Caco-2 (cell line): ENCODE data around the gene CDC16. TPM values are rescaled to one million over a fixed set of nuclear protein-coding genes. Genes with fewer than 3 reads are reported as not detected.

Source experiments
- BruUV-seq: library from RNA; stranded (reverse); fragments of 400-500 nt; replicated peaks from 2 replicates; lab custom pipeline; 2021; lab: Mats Ljungman, UMichigan
- CTCF ChIA-PET: fragments of 300-600 bp; sonication (Branson Sonifier 250); formaldehyde crosslinking; loops from one replicate; lab custom pipeline; 2022; ENCODE audit warnings: antibody characterized with exemption; lab: Charles Lee
- POLR2A ChIA-PET: fragments of 300-600 bp; sonication (Branson Sonifier 250); formaldehyde crosslinking; loops from one replicate; lab custom pipeline; 2022; ENCODE audit warnings: antibody characterized with exemption; lab: Charles Lee
- DNase-seq, 2 experiments: peaks; one replicate each; pipeline versions ENCODE4 v3.0.0 to v3.0.0-alpha.2; 2020 to 2022
- H3K27me3 ChIP-seq: replicated peaks from 2 replicates; pipeline ENCODE4 v1.6.0; 2011; ENCODE audit warnings: low read length; ENCODE audit not compliant: control insufficient read depth, insufficient read depth
- H3K36me3 ChIP-seq: 2 replicates; pipeline ENCODE4 v1.5.1; 2011; ENCODE audit warnings: low read length; ENCODE audit not compliant: control insufficient read depth, insufficient read depth
- H3K4me1 ChIP-seq: fragments of 250-450 bp; sonication (Bioruptor Pico); 2 replicates; pipeline ENCODE4 v1.5.1; 2020; ENCODE audit warnings: mild to moderate bottlenecking
- H3K4me3 ChIP-seq: 2 replicates; pipeline ENCODE4 v1.5.1; 2011; ENCODE audit warnings: low read depth, mild to moderate bottlenecking, control low read depth, low read length
- H3K9me3 ChIP-seq: fragments of 250-450 bp; sonication (Bioruptor Pico); 2 replicates; pipeline ENCODE4 v1.5.1; 2020; ENCODE audit warnings: mild to moderate bottlenecking, moderate library complexity
- H3K27ac Mint-ChIP-seq: one replicate; pipeline ENCODE4 v1.8.0; 2022; ENCODE audit warnings: mixed read lengths; ENCODE audit not compliant: unreplicated experiment
- H3K27me3 Mint-ChIP-seq: one replicate; pipeline ENCODE4 v1.8.0; 2022; ENCODE audit warnings: mixed read lengths; ENCODE audit not compliant: insufficient read depth, unreplicated experiment
- H3K36me3 Mint-ChIP-seq: one replicate; pipeline ENCODE4 v1.8.0; 2022; ENCODE audit warnings: mild to moderate bottlenecking, mixed read lengths; ENCODE audit not compliant: insufficient read depth, unreplicated experiment
- H3K4me1 Mint-ChIP-seq: one replicate; pipeline ENCODE4 v1.8.0; 2022; ENCODE audit warnings: low read depth, mixed read lengths; ENCODE audit not compliant: unreplicated experiment
- H3K4me3 Mint-ChIP-seq: one replicate; pipeline ENCODE4 v1.8.0; 2022; ENCODE audit warnings: mild to moderate bottlenecking, moderate library complexity, mixed read lengths; ENCODE audit not compliant: unreplicated experiment
- H3K9me3 Mint-ChIP-seq: one replicate; pipeline ENCODE4 v1.8.0; 2022; ENCODE audit warnings: mixed read lengths; ENCODE audit not compliant: unreplicated experiment
- CTCF ChIP-seq, 2 experiments: fragments of 200-600 bp in 1 of 2; IDR thresholded peaks; 1 replicate in 1 of 2; 2 replicates in 1 of 2; pipeline versions ENCODE4 v1.5.1 to v1.8.0; 2011 to 2022; ENCODE audit warnings: antibody characterized with exemption in 1 of 2, control low read depth in 1 of 2, inconsistent platforms in 1 of 2, low read depth in 1 of 2, low read length in 1 of 2, mild to moderate bottlenecking in 1 of 2, moderate library complexity in 1 of 2; ENCODE audit not compliant: insufficient read depth in 1 of 2, severe bottlenecking in 1 of 2, unreplicated experiment in 1 of 2
- intact Hi-C: fragments of 100-400 bp; cut with micrococcal nuclease; formaldehyde crosslinking; loops from one replicate; pipeline ENCODE4 v1.10.0; 2022; ENCODE audit not compliant: unreplicated experiment
- total RNA-seq: library from RNA; stranded (reverse); gene quantifications from 2 replicates; pipeline ENCODE4 v1.2.3, GENCODE V29; 2022

CDC16 gene
- total RNA-seq, 1 experiment from 2014 or later: 80.5 TPM

GRCh38 chr13:114256547-114256946 lies 21.9 kb downstream of the CDC16 start:
- H3K4me1 ChIP-seq: peaks cover 5% of the 10 kb centered on the region; the same call in 1 of the 2 replicates
- no peaks in the 10 kb centered on the region; the same call in none of the 2 replicates for H3K36me3 ChIP-seq
- POLR2A ChIA-PET: no interaction called here
- no peak for TF ChIP-seq CTCF (IDR thresholded peaks at IDR 0.05; ENCODE audit: insufficient read depth in 1 of 2, low read depth in 1 of 2, low read length in 1 of 2, severe bottlenecking in 1 of 2, unreplicated experiment in 1 of 2)
- H3K27me3 Mint-ChIP-seq: no peaks in the 10 kb centered on the region
- BruUV-seq: no TSS peak
- H3K4me3 ChIP-seq: no peak overlapping the region
- H3K9me3 ChIP-seq: no peaks in the 10 kb centered on the region
- DNase-seq: no peak
- no peaks in the 10 kb centered on the region for H3K9me3 Mint-ChIP-seq
- intact Hi-C loops: no loop called here
- H3K4me1 Mint-ChIP-seq: peaks cover 6% of the 10 kb centered on the region
- CTCF ChIA-PET: no interaction called here
- peaks cover 82% of the 10 kb centered on the region for H3K36me3 Mint-ChIP-seq
- no peaks in the 10 kb centered on the region for H3K27me3 ChIP-seq
- no peak overlapping the region for H3K27ac Mint-ChIP-seq
- H3K4me3 Mint-ChIP-seq: no peak overlapping the region

- DNase-seq: no peak
- H3K9me3 ChIP-seq: no peaks in the 10 kb centered on the region
- TF ChIP-seq CTCF (IDR thresholded peaks at IDR 0.05; ENCODE audit: insufficient read depth in 1 of 2, low read depth in 1 of 2, low read length in 1 of 2, severe bottlenecking in 1 of 2, unreplicated experiment in 1 of 2): no peak
- no peaks in the 10 kb centered on the region for H3K27me3 ChIP-seq
- H3K4me3 ChIP-seq: no peak overlapping the region
- Mint-ChIP-seq H3K36me3 (peaks cover 81% of the 10 kb centered on the region), H3K27ac (no peak overlapping the region), H3K4me1 (peaks cover 6% of the 10 kb centered on the region), H3K9me3 (no peaks in the 10 kb centered on the region), H3K27me3 (no peaks in the 10 kb centered on the region), H3K4me3 (no peak overlapping the region)
- ChIA-PET POLR2A (no interaction called here), CTCF (no interaction called here)
- BruUV-seq: no TSS peak
- H3K36me3 ChIP-seq: no peaks in the 10 kb centered on the region; the same call in none of the 2 replicates
- H3K4me1 ChIP-seq: peaks cover 5% of the 10 kb centered on the region; the same call in 1 of the 2 replicates
- intact Hi-C loops: no loop called here
These were observed 22.3 kb downstream of the CDC16 start for GRCh38 chr13:114257014-114257413.

- H3K4me1 ChIP-seq: peaks cover 5% of the 10 kb centered on the region; the same call in 1 of the 2 replicates
- no peaks in the 10 kb centered on the region for H3K27me3 Mint-ChIP-seq
- no peak overlapping the region for H3K4me3 ChIP-seq
- H3K27me3 ChIP-seq: no peaks in the 10 kb centered on the region
- no peak overlapping the region for H3K27ac Mint-ChIP-seq
- peaks cover 2% of the 10 kb centered on the region for H3K36me3 ChIP-seq
- intact Hi-C loops: no loop called here
- H3K36me3 Mint-ChIP-seq: peaks cover 87% of the 10 kb centered on the region
- peaks cover 6% of the 10 kb centered on the region for H3K4me1 Mint-ChIP-seq
- no peaks in the 10 kb centered on the region for H3K9me3 ChIP-seq
- ChIA-PET POLR2A (no interaction called here), CTCF (no interaction called here)
- no peaks in the 10 kb centered on the region for H3K9me3 Mint-ChIP-seq
- TF ChIP-seq CTCF (IDR thresholded peaks at IDR 0.05; ENCODE audit: insufficient read depth in 1 of 2, low read depth in 1 of 2, low read length in 1 of 2, severe bottlenecking in 1 of 2, unreplicated experiment in 1 of 2): no peak
- no peak overlapping the region for H3K4me3 Mint-ChIP-seq
- no TSS peak for BruUV-seq
- no peak for DNase-seq
These were observed 23.9 kb downstream of the CDC16 start for GRCh38 chr13:114258589-114258988.
